SK-MEL-5 (cell line): ENCODE measurements around the gene WRAP53. TPM values are rescaled to one million over a fixed set of nuclear protein-coding genes. Genes with fewer than 3 reads are reported as not detected.
A peak's percentile ranks its signal among the peaks of the same experiment; 100 is the strongest.
"Not testable (repeated sequence)": the region's sequence is repeated elsewhere in the genome, so short reads cannot be mapped to it uniquely, and the experiment has no call there.

Source experiments
- DNase-seq: peaks from one replicate; pipeline ENCODE4 v3.0.0-alpha.2; 2016; ENCODE audit warnings: low read depth, low spot score
- in situ Hi-C: cut with HindIII; loops from 2 replicates; pipeline ENCODE4 v1.10.0; 2016; ENCODE audit warnings: low sequenced_read_pairs, high pct_unique_total_duplicates, low pct_unique_long_range_greater_than_20kb
- polyA plus RNA-seq, 2 experiments: library from polyadenylated mRNA; depleted of rRNA; stranded (reverse); fragments of >200 nt; gene quantifications; 2 replicates each; pipeline ENCODE4 v1.2.3, GENCODE V29; 2015
- total RNA-seq: library from RNA; depleted of rRNA; stranded (reverse); fragments of >200 nt; shearing (Covaris generic); gene quantifications from 2 replicates; pipeline ENCODE4 v1.2.3, GENCODE V29; 2014; rRNA removed

Gene WRAP53
- 13.4 and 16.4 TPM in 2 replicates for total RNA-seq
- polyA plus RNA-seq (2015; cell fraction: cytosol; rRNA removed), result 21.8 and 23.3 TPM in 2 replicates
- polyA plus RNA-seq (2015; cell fraction: nucleus; rRNA removed), result 25.4 and 29.9 TPM in 2 replicates

DNA sequence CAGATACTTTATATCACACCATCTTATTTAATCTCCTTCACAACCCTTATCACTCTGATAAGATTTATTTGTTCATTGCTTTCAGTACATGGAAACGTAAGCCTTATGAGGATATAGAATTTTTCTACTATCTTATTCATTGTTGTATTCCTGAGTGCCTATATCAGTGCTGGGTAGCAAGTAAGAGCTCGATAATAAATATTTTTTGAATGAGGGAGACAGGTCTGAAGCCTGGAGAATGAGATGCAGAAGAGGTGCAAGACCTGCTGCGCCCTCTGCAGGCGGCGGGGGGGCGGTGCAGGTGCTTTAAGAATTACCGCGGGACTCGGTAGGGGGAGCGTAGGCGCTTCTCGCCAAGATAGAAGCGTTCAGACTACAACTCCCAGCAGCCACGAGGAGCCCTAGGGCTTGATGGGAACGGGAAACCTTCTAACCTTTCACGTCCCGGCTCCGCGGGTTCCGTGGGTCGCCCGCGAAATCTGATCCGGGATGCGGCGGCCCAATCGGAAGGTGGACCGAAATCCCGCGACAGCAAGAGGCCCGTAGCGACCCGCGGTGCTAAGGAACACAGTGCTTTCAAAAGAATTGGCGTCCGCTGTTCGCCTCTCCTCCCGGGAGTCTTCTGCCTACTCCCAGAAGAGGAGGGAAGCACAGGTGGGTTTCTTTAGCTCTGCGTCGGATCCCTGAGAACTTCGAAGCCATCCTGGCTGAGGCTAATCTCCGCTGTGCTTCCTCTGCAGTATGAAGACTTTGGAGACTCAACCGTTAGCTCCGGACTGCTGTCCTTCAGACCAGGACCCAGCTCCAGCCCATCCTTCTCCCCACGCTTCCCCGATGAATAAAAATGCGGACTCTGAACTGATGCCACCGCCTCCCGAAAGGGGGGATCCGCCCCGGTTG is at the start of gene WRAP53:
Gene WRAP53 (plus strand): TSS at position 570 of the 900 bp plus-strand sequence. CDS start 172 bp downstream, at position 742.
- in situ Hi-C loops, result no loop called here
- peak; percentile 99 for DNase-seq

DNA sequence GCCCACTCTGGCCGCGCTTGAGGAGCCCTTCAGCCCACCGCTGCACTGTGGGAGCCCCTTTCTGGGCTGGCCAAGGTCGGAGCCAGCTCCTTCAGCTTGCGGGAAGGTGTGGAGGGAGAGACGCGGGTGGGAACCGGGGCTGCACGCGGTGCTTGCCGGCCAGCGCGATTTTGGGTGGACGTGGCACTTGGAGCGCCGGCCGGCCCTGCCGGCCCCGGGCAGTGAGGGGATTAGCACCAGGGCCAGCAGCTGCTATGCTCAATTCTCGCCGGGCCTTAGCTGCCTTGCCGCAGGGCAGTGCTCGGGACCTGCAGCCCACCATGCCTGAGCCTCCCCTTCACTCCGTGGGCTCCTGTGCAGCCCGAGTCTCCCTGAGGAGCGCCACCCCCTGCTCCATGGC is 47.5 kb upstream of the WRAP53 start:
- in situ Hi-C loops, result no loop called here
- DNase-seq, result no peak

DNA sequence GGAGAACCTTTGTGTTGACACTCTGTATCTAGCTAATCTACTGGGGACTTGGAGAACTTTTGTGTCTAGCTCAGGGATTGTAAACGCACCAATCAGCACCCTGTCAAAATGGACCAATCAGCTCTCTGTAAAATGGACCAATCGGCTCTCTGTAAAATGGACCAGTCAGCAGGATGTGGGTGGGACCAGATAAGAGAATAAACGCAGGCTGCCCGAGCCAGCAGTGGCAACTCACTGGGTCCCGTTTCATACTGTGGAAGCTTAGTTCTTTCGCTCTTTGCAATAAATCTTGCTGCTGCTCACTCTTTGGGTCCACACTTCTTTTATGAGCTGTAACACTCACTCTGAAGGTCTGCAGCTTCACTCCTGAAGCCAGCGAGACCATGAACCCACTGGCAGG is 46.6 kb upstream of the WRAP53 start:
- DNase-seq, in situ Hi-C loops: not testable (repeated sequence)

DNA sequence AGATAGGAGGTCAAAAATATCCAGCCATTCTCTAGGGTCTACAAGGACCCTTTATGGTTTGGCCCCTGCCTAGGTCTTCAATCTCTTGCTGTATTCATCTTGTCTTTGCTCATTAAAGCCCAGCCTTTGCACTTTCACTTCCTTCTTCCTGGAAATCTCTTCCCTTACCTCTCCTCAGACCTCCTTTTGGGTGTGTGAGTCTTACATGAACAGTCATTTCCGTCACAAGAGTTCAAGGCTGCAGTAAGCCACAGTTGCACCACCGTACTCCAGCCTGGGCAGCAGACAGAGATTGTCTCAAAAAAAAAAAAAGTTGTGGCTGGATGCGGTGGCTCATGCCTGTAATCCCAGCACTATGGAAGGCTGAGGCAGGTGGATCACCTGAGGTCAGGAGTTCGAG is 43.5 kb upstream of the WRAP53 start:
- in situ Hi-C loops, result no loop called here
- no peak for DNase-seq

DNA sequence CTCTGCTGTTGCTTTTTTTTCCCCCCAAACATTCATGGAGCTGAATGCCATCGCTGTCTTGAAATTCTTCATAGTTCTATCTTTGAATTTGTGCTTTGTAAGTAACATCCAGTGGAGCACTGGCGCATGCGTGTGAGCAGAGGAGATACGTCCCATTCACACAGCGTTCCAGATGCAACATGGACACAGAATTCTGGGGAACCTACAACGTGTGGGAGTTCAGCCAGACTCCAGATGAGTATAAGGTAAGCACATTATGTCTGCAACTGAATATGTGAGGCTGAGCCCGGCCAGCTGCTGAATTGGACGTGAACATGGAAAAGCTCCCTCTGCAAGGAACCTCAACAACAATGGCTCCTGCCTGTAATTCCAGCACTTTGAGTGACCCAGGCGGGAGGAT is 41.8 kb upstream of the WRAP53 start:
- in situ Hi-C loops, result no loop called here
- no peak for DNase-seq

DNA sequence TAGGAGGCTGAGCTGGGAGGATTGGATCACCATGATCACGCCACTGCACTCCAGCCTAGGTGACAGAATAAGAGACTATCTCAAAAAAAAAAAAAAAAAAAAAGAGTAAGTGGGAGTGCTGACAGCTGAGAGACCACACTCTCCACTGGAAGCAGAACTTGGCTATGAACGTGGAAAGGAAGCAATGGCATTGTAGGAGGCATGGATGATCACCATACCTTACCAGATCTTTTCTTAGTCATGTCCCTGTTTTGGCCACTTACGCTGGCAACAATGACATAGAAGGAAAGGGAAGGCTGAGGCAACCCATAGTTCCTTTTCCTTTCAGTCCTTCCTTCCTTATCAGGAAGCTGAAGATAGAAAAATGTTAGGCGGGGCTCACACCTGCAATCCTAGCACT is 41.3 kb upstream of the WRAP53 start:
- in situ Hi-C loops, result no loop called here
- no peak for DNase-seq

DNA sequence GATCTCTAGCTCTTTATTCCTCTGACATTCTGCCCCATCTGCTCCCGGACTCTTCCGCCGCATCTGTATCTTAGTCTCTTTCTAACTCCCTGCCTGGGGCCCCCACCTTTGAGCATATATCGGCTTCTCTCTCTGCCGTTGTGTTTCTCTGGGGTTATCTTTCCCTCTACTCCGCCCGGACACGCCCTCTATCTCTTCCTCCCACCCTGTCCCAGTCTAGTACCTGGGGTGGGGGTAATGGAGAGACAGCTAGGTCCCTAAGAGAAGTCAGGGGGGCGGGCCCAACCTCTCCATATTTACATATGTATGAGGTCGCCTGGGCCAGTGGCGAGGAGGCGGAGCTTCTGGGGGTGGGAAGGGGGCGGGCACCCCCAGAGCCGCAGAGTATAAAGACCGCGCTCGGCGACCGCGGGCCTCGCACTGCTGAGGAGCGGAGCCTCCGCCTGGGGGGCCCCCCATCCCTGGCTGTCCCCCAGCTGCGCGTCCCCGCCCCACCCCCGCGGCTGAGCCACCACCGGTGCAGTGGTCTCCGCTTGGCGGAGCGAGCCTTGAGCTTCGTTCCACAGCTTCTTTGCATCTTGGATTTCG is 37.7 kb upstream of the WRAP53 start, which contains the start of gene ATP1B2:
Gene ATP1B2 (plus strand): TSS at position 418 of the 588 bp plus-strand sequence. CDS start 593 bp downstream, outside the sequence.
- peak; percentile 64 for DNase-seq
- in situ Hi-C loops, result no loop called here

DNA sequence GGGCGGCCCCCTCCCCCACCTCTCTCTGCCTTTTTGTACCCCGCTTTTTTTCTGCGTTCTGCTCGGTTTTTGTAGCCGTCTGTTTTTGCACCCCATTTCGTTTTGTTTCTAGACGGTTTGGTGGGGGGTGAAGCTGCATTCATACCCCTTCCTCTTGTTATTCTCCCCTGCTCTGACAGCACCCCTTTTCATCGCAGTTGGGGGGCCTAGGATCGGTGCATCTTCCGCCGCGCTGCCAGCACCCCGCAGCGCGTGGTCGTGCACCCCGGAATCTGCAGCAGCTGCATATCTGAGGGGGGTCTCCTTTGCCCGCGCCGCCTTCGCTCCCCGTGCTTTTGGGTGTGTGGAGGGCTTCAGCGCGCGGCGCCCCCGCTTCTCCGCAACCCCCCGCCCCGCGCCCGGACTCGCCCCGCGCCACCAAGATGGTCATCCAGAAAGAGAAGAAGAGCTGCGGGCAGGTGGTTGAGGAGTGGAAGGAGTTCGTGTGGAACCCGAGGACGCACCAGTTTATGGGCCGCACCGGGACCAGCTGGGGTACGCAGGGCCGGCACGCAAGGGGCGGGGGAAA is 37.1 kb upstream of the WRAP53 start:
- no peak for DNase-seq
- in situ Hi-C loops, result no loop called here

DNA sequence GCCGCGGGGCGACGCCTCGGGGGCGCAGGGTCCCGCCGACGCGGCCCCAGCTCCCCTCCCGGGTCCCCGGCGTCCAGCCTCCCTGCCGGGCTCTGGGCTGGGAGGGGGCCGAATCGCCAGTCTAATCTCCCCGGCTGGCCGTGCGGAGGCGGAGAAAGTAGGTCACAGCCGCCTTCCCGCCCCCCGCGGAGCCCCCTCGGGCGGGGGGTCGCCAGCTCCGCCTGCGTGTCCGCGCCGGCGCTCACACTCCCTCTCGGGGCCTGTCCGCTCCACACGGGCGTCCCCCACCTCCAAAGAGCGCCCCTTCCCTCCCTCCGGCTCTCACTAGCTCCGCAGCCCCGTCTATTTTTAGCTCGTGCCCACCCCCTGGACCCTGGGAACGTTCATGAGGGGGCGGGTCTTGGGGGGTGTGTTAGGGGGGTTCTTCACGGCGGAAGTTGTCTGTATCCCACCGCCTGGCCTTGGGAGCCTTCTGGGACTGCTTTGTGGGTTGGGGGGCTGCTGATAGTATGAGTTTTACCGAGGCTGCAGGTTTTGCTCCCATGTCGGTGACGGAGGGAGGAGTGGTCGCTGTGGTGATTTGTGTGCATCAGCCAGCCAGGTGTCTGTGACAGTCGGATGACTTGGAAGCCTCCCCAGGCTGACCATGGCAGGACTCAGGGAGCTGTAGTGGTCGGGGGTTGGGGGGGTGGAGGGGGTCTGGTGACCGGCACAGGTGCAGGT is 36.5 kb upstream of the WRAP53 start:
- DNase-seq, result no peak
- in situ Hi-C loops, result no loop called here

DNA sequence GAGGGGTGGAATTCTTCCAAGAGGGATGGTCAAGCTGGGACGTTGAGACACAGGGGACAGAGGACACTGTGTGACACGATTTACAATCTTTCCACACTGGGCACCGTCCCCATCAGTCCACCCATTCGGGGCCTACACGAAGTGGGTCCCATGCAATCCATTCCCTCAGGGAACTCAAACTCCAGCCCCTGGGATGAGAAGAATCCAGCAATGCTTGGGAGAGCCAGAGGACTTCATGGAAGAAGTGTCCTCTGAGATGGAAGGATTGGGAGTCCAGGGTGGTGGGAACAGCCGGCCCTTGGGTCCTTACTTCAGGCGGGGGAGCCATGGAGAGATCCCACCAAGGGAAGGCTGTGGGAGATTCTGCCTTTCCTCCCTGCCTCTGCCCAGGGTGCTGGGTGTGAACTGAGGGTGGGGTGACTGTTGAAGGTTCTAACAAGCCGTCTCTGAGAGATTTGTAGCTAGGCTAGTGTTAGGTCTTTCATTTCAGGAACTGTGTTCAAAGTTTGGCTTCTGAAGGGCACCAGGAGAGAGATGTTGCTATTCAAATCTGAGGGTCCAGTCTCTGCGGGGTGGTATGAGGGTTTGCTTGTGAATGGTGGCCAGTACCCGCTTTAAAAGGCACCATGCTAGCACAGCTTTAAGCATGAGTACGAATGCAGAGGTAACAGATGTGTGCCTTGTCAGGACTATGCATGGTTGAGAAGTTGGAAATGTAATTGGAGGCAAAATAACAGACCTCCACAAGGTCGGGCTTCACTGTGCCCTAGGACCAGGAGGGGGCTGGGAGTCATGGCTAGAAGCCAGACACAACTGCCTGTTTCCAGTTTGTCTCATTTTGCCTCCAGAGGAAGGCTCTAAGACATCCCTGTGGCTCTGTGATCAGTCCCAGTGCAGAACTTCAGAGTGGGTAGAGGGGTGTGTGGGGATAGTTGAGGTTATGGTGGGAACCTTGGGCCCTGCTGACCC is 35.6 kb upstream of the WRAP53 start:
- DNase-seq, result no peak
- in situ Hi-C loops, result no loop called here

DNA sequence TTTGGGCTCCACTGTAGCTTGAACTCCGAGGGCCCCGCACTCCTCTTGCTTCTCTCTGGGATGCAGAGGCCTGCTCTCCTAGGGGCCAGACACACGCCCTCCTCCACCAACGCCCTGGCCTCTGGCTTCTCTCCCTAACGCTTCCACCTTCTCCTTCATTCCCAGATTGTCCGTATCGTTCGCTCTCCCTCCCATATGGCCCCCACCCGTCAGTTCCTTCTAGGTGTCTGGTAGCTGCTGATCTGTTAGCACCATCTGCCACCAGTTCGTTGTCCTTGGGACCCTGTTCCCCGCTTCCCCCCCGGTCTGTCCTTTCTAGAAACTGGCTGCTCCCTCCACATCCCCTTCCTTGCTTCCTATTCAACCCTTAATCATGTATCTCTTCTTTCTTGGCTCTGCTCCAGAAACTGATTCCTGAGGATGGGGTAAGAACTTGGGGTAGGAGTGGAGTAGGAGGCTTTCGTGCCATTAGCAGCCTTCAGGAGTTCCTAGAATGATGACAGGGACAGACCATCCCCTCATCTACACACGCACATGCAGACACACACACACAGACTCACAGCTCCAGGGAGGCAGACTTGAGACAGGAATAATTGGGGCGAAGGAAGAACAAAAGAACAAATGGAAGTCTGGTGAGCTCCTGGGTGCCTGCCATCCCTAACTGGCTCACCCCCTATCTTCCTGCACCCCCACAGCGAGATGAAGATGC is 33.3 kb upstream of the WRAP53 start:
- DNase-seq, result no peak
- in situ Hi-C loops, result no loop called here

DNA sequence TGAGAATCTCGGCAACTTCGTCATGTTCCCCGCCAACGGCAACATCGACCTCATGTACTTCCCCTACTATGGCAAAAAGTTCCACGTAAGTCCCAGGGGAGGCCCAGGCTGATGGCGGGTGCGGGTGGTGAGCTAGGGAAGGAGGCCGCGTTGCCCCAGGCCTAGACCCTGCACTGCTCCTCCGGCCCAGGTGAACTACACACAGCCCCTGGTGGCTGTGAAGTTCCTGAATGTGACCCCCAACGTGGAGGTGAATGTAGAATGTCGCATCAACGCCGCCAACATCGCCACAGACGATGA is 32.8 kb upstream of the WRAP53 start:
- no peak for DNase-seq
- in situ Hi-C loops, result no loop called here

DNA sequence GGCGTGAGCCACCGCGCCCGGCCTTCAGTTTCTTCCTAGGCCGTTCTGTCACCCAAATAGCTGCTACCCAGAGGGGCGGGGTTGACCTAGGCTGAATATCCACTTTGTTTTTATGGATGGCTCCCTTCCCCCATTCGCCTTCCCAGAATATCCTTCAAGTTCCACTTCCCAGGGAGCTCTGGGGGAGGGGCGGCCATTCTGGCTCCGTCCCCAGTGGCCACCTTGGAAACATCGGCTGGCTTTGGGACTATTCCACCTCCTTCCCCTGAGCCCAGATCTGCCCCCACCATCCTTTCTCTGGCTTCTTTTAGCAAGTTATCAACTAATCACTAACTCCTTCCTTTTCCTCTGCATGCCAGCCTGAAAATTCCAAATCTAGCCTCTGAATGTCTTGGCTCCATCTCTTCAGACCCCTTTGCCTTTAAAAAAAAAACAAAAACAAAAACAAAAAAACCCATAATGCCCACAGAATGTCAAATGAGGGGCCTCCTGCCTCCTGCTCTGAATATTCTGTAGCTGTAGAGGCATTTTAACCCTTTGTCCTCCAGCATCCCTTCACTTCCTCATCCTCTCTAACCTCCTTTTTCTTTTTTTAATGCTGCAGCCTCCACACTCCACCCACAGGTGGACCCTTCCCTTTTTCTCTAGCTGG is 31.2 kb upstream of the WRAP53 start:
- peak; percentile 93 for DNase-seq
- in situ Hi-C loops, result no loop called here

DNA sequence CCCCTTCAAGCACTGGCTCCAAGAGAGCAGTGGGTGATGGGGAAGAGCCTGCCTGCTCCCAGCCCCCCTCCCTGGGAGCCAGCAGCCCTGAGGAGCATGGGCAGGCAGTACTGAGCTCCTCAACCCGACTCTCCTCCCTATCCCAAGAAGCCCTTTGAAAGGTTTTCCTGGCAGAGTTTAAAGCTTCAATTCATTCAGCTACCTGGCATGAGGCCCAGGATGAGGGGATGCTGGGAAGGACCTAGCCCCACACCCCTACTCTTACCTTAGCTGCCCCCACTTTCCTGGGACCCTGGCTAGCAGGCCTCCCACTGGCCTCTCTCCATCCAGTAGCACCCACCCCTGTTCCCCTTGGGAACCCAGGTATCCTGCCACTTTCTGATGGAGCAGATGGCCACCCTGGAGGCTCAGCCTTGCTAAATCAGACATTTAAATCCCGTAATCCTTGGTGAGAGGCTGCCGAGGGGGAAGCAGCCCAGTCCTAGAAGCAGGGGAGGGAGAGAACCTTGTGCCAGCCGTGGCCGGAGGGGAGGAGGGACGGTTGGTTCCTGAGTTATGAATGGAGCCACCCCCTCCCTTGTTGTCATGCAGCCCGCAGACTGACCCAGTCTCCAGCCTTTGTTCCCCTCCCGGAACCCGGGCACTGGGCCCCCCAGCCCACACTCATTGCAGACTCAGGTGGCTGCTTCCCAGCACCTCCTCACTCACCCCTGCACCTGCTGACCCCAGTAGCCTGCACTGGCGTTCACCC is 20.4 kb upstream of the WRAP53 start:
- in situ Hi-C loops, result no loop called here
- no peak for DNase-seq

DNA sequence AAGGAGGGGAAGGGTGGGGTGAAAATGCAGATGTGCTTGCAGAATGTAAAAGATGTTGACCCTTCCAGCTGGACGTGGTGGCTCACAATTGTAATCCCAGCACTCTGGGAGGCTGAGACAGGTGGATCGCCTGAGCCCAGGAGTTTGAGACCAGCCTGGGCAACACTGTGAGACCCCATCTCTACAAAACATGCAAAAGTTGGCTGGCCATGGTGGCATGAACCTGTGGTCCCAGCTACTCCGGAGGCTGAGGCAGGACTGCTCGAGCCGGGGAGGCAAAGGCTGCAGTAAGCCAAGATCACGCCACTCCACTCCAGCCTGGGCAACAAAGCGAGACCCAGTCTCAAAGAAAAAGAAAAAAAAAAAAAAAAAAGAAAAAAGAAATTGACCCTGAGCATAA is 19.8 kb upstream of the WRAP53 start:
- DNase-seq, result no peak
- in situ Hi-C loops, result no loop called here
